ENCODE measurements around the gene ZNF683. TPM values are rescaled to one million over a fixed set of nuclear protein-coding genes. Genes with fewer than 3 reads are reported as not detected.
A peak's percentile ranks its signal among the peaks of the same experiment; 100 is the strongest.
"Not testable (repeated sequence)": the region's sequence is repeated elsewhere in the genome, so short reads cannot be mapped to it uniquely, and the experiment has no call there.

ZNF683 gene
- 1.4 TPM for total RNA-seq (ENCODE audit: insufficient read depth, low replicate concordance)

DNA sequence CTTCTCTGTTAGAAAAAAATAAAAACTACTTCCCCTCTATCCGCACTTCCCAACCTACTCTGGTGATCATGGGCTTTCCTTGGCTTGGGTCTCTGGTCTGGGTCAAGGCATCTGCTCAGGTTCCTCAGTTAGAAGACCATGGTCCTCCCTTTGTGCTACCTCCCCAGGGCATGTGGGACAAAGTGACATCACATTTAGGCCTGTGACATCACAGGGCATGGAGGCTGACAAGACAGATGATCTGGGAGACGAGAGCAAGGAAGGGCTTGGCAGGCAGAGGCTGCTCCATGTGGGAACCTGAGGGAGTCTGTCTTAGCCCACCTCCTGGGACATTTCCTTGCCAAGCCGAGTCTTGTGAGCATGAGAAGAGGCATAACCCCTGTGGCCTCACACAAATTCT lies at the start of gene ZNF683:
ZNF683 (minus strand) TSS at position 140 of the 400 bp plus-strand sequence. CDS start 4,179 bp downstream, outside the sequence.
- DNase-seq (ENCODE audit: low spot score) = not testable (repeated sequence)

DNA sequence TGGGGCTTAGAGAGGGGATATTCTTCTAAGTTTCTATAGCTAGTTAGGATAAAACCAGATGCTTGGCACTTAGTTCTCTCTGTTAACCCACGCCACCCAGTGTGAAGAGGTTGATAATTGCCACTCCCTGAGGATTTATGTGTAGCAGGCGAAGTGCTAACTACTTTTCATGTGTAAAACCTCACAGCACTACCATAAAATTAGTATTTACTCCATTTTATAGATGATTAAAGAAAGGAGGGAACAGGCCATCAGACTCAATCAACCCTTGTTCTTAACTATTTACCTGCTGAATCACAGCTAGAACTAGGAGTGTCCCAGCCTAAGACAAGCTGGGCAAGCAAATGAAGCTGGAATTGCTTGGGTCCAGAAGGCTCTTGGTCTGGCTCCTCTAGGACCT lies 46.9 kb upstream of the ZNF683 start:
- DNase-seq (ENCODE audit: low spot score) = no peak

DNA sequence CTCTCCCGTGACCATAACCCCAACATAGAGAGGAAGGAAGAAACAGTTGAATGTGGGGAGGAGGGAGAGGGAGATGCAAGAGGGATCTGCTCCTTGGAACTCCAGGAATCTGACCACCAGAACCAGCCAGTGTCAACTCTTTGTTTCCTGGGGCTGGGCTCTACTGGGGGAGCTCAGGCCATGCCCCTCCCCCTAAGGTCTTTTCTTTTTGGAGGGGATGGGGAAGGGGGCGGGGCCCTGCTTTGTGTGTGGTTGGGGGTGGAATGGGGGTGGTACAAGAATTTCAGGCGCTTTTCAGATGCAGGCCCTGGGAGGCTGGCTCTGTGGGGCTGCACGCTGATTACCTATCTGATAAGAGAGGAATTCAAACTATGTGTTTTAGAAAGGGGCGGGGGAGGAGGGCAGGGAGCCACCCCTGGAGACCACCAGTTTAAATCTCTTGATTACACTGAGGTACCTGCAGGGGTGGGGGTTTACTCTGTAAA lies 46.4 kb upstream of the ZNF683 start:
- DNase-seq (ENCODE audit: low spot score) = no peak

DNA sequence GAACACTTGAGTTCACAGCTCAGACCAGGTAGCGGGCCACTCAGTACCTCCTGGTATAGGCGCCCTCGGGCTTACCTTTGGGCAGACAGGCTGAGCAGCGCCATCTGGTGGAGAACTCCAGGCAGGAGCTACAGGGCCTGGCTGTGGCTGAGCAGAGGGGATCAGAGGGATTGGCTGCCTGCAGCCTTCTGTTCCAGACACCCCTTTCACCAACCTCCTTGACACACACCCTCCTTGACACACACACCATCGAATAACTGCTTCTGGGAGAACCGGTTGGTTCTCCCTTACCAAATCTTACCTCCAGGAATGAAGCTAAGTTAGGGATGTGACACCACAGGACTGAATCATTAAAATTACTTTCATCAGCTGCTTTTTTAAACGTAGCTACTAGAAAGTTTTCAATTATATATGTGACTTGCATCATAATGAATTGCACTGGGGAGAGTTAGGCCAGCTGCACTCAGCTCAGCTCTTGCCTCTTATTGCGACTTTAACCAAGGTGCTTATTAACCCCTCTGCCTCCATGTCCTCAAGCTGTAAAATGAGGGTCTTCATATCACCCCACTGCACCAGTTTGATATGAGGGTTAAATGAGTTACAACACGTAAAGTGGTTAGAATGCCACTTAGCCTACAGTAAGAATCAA lies 44.7 kb upstream of the ZNF683 start:
- DNase-seq (ENCODE audit: low spot score) = peak; percentile 74

DNA sequence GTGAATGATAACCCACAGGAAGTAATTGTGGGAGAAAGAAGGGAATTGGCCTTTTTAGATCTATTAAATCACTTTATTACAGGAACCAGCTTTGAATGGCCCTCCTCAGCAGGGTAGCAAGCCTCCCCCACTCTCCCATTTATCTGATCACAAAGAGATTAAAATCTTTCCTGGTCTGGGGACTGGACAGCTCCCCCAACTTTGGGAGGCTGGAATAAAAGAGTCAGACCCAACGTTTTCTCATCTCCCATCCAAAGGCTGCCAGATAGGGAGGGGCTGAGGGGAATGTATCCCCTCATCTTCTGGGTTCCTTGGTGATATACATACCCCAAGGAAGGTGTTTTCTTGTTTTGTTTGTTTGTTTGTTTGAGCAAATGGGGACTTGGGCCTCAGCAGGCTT lies 40.5 kb upstream of the ZNF683 start:
- no peak for DNase-seq (ENCODE audit: low spot score)

DNA sequence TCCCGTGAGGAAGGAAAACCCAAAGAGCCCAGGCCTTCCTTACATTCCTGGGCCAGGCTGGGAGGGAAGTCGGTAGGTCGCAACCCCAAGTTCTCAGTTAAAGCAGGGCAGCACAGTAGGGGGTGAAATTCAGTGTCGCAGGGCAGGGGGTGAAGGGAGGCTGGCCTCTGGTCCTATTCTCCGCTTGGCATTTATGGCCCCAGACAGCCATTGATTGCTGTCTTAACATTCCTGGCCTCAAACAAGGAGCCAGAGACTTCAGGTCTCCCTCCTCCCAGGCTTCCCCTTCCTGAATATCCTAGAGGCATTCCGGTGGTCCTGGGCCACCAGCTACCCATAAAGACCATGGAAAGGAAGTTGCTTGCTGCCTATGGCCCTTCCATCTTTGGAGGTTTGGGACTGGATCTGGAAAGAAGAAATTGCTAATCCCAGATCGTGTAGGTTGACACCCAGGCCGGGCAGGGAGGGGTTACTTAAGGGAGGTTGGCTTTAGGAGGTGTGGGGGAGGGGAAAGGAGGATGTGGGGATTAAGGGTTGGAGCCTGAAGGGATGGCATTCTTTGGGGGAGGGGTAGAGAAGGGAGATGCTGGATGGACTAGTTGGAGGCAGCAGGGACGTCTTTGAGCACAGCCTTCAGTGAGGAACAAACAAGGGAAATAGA lies 39.8 kb upstream of the ZNF683 start:
- no peak for DNase-seq (ENCODE audit: low spot score)

DNA sequence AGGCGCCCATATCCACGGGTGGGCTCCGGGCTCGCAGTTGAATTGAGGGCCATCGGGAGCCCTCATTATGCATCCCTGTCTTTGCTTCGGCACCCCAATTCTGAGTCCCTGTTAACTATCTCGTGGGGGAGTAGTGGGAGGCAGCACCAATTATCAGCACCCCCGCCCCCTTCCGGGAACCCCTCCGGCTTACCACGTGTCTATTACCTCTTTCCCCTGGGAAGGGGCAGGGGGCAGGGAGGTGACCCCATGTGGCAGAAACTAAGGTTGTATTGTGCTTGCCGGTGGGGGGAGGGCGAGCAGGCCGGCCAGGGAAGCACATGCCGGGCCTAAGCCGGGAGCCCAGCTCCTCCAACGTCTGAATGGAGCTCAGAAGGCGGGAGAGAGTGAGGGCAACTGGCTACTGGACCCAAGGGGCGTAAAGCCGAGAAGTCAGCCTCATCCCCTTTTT lies 39.1 kb upstream of the ZNF683 start:
- DNase-seq (ENCODE audit: low spot score) = no peak

DNA sequence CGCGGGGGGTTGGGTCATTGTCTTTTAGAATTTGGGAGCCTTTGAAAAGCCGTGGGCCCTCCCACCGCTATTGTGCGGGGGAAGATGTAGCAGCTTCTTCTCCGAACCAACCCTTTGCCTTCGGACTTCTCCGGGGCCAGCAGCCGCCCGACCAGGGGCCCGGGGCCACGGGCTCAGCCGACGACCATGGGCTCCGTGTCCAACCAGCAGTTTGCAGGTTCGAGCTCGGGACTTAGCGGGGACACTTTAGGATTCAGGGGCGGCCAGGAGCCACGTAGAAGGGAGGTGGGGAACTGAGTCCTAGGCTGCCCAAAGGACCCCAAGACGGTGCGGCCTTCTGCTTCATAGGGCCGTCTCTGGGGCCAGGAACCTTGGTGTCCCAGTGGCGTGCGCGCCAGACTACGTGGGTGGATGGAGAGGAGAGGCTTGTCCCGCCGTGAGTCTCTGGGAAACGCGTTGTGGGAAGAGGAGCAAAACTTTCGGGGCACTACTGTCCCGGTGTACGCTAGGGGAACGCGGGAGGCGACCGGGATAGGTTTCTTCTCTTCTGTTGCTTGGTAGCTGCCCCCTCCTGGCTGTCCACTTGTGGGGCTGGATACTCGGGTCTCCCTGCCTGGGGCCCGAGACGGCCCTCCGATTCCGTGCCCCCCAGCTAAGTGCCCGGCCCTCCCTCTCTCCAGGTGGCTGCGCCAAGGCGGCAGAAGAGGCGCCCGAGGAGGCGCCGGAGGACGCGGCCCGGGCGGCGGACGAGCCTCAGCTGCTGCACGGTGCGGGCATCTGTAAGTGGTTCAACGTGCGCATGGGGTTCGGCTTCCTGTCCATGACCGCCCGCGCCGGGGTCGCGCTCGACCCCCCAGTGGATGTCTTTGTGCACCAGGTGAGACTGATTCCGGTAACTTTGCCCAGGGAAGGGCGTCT lies 38.4 kb upstream of the ZNF683 start, which contains the start of gene LIN28A:
LIN28A (plus strand) TSS at position 112 of the 918 bp plus-strand sequence; CDS start at position 187, 75 bp downstream.
- no peak for DNase-seq (ENCODE audit: low spot score)

DNA sequence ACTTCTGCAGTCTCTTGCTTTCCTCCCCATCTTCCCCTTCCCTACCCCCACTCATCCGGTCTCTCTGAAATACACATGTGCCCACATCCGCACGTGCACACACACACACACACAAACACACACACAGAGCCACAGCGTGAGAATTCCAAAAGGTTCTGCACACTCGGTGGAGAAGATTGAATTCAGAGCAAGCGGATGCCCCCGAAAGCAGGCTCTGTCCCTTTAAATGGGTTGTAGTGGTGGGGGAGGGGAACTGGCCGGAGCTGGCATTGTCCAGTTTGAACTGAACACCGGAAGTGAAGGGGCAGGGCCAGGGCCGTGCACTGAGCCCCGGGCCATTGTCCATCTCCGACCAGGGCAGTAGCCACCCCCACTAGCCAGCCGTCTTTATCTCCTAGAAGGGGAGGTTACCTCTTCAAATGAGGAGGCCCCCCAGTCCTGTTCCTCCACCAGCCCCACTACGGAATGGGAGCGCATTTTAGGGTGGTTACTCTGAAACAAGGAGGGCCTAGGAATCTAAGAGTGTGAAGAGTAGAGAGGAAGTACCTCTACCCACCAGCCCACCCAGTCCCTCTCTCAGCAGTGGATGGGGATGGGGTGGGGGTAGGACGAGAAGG lies 36.7 kb upstream of the ZNF683 start:
- no peak for DNase-seq (ENCODE audit: low spot score)

DNA sequence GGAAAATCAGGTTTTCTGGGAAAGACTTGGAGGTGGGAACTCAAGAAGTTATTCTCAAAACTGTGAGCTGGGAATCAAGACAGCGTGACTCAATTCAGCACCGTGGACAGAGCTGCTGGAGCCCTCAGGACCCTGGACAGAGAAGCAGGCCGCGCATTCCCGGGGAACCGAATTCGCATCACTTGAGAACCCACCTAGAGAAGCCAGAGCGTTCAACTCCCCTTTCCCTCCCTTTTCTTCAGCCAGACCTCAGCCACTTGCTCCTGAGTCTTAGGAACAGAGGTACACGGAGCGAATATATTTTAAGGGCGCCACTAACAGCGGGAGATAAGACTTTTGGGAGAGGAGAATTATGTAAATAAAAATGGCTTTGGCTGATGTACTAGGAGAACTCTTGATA lies 36.1 kb upstream of the ZNF683 start:
- DNase-seq (ENCODE audit: low spot score) = peak; percentile 86

DNA sequence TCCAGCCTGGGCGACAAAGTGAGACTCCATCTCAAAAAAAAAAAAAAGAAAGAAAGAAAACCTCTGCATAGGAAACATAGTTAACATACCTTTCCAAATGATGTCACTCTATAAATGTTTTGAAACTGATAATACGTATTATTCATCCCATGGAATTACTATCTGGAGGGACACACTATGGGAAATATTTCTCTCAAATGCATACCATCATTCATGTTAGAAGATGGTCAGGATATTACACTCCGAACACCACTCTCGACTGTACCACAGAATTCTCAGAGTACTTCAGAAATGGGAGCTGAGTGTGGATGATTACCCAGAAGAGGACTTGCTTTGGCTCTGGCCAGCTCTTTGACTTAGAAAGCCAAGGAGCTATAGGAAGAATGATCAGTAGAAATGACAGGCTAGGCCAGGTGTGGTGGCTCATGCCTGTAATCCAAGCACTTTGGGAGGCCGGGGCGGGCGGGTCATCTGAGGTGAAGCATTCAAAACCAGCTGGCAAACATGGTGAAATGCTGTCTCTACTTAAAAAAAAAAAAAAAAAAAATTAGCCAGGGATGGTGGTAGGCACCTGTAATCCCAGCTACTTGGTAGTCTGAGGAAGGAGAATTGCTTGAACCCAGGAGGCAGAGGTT lies 32.8 kb upstream of the ZNF683 start:
- no peak for DNase-seq (ENCODE audit: low spot score)

DNA sequence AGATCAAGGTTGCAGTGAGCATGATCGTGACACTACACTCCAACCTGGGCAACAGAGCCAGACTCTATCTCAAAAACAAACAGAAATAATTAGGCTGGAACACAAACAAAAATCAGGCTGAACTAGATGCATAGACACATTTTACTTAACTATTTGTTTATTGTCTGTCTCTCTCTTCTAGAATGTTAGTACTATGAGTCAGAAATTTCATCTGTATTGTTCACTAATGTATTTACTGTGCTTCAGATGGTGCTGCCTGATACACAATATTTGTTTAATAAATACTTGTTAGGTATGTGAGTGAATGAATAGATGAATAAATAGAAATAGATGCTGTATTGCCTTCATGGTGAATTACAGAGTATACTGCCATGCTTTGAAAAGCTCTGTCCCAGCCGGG lies 32.1 kb upstream of the ZNF683 start:
- no peak for DNase-seq (ENCODE audit: low spot score)

DNA sequence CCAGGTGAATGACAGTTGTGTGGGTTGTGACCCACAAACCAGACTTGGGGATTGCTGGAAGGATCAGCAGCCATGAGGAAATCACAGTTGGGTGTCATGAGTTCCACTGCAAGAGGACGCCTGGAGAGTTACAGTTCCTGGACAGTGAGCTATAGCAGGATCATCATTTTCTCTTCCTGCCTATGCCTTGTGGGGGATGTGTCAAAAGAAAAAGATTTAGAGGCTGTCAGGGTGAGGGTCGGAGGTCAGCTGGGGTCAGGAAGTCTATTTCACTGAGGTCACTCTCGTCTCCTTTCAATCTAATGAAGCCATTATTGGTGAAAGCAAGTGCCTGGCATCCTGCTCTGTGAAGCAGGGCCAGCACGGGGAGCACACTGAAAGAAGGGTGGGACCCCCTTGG lies 31.1 kb upstream of the ZNF683 start:
- DNase-seq (ENCODE audit: low spot score) = no peak

DNA sequence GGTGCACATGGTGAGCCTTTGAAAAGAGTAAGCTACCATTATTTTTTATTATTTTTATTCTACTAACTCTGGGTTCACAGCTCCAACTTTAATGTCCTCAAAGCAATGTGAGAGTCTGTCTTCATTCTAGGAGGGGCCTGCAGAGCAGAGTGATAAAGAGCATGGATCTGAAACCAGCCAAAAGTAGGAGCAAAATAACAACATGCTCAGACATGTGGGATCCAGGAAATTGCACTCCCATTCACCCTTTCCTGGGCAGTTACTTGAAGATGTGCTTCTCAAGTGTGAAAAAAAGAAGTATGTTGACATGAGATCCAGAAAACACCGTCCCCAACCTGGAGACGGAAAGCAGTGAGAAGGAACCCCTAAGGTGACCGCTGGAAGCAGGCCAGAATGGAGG lies 29.3 kb upstream of the ZNF683 start:
- no peak for DNase-seq (ENCODE audit: low spot score)

DNA sequence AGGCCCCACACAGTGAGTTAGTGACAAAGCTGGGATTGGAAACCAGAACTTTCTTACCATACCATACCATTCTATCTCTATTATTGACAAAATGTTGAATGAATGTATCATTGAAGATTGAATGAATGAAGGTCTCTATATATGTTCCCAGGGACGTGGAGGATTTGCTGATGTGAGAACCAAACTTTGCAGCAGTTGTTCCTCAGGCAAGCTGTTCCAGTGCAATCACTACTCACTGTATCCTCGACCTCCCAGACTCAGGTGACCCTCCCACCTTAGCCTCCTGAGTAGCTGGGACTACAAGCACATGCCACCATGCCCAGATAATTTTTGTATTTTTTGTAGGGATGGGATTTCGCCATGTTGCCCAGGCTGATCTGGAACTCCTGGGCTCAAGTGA lies 26.5 kb upstream of the ZNF683 start:
- no peak for DNase-seq (ENCODE audit: low spot score)

DNA sequence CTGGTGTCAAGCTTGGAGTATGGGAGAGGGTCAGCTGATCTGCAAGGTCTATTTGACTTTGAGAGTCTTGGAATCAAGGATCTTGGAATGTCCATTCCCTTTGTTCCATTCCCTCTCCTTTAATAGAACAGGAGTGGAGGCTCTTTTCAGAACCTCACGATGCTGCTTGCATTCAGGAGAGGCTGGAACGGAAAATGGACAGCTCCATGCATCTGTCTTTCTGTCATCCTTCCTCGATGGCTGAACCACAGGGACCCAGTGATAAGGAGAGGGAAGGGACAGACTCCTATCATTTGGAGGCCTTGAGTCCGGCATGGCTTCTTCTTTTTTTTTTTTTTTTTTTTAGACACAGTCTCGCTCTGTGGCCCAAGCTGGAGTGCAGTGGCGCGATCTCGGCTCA lies 23.2 kb upstream of the ZNF683 start:
- DNase-seq (ENCODE audit: low spot score) = no peak

DNA sequence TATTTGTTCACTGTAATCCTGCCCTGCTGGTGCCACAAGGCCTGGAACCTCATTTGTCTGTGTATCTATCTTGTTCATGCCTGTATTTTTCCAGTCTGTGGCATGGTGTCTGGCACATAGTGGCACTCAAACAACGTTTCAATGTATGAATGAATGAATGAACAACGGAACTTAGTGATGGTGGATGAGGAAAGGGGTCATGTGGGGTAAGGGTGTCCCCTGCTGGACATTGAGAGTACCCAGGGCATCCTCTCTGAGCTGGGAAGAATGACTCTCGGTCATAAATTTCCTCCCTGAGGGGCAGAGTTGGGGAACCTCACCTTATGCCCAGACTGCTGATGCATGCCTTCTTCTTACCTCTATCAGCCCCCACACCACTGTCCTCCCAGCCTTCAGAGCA lies 18.9 kb upstream of the ZNF683 start:
- DNase-seq (ENCODE audit: low spot score) = no peak

DNA sequence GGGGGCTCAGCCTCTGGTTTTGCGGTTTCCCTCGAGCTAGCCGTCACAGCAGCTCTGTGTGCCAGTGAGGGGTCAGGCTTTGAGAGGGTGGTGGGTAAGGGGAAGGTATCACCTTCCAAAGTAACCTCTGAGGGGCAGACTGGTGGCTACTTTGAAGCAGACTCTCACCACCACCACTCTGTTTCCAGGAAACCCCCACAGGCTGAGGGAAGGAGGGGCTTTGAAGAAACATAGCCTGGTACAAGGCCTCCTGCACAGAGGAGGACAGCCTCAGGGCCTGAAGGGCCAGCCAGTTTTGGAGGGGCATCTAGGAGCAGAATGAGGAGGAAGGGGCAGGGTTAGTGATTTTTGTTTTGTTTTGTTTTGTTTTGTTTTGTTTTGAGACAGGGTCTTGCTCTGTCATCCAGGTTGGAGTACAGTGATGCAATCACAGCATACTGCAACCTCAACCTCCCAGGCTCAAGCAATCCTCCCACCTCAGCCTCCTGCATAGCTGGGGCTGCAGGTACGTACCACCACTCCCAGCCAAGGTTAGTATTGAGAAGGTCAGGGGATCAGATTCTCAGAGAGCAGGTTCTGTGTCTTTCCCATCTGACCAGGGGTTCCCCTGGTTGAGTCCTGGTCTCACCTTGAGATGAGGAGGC lies 17.2 kb upstream of the ZNF683 start:
- DNase-seq (ENCODE audit: low spot score) = no peak

DNA sequence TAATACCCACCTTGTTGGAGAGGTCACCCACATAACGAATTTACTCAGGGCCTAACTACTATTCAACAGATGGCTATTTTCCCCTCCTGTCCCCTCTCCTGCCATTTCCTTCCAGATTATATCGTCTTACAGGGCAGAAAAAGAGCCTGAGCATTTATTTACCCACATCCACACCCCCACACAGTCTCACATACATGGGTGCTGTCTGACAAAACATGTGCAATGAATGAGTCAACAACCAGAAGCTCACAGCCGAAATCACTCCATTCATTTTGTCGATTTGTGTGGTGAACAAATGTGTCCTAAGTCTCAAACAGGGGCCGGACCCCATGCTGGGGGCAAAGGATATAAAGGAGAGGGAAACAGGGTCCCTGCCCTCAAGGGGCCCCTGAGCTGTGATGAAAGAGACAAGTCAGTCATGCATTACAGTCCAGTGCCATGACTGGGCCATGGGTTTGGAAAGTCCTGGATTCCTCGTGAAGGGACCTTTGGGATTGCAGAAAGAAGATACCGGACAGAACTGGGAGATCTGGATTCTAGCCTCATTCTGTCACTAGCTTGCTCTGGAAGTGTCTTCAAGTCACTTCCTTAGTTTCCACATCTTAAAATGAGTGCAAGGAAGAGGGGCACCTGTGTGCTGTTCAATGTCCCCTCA lies 16.4 kb upstream of the ZNF683 start:
- no peak for DNase-seq (ENCODE audit: low spot score)

DNA sequence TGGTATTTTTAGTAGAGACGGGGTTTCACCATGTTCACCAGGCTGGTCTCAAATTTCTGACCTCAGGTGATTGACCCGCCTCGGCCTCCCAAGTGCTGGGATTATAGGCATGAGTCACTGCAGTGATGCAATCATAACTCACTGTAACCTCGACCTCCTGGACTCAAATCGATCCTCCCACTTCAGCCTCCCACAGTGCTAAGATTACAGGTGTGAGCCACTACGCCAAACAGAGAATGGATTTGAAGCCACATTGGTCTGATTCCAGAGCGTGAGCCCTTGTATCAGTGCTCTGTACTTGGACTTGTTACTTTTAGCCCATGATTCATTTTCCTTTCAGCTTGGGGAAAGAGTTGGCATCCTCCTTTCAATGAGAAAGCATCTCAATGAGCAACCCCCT lies 14.9 kb upstream of the ZNF683 start:
- no peak for DNase-seq (ENCODE audit: low spot score)

Data from umbilical cord (tissue), 2 donors.